Dermis blood vessel endothelial cell (primary cell): ENCODE measurements around the gene SLC35F1. TPM values are rescaled to one million over a fixed set of nuclear protein-coding genes. Genes with fewer than 3 reads are reported as not detected.
"Not testable (repeated sequence)": the region's sequence is repeated elsewhere in the genome, so short reads cannot be mapped to it uniquely, and the experiment has no call there.

Experiments
- DNase-seq: peaks from one replicate; pipeline ENCODE4 v3.0.0; 2010
- total RNA-seq: library from RNA; depleted of rRNA; stranded (reverse); fragments of >200 nt; gene quantifications from 2 replicates; pipeline ENCODE4 v1.2.3, GENCODE V29; 2014

Gene SLC35F1
- not detected in 2 replicates for total RNA-seq

DNA sequence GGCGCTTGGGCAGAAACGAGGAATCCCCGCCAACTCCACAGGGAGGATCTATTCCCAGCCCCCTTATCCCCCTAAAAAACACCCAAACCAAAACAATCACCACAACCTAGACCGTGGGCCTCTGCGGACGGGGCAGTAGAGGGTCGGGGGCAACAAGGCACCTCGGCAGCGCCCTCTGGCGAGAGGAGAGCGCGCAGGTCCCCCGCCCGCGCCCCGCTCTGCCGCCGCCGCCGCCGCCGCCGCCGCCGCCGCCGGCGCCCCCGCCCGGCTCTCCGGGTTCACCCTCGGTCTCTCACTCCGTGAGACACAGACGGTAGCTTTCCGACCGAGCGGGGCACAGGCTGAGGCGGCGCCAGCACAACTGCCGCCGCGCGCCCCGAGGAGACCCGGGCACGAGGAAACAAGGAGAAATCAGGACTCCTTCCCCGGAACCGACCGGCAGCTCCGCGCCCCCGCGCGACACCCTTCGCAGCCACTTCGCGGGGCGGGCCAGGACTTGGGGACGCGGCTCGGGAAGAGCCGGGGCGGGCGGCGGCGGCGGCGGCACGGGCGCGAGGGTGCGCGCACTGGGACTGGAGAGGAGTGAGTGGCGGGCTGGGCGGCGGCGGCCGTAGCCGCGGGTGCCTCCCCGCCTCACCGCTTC lies at the start of gene SLC35F1:
Gene SLC35F1, plus strand, starts transcription at position 307 of the 643 bp plus-strand sequence.
- peak; percentile 50 for DNase-seq

DNA sequence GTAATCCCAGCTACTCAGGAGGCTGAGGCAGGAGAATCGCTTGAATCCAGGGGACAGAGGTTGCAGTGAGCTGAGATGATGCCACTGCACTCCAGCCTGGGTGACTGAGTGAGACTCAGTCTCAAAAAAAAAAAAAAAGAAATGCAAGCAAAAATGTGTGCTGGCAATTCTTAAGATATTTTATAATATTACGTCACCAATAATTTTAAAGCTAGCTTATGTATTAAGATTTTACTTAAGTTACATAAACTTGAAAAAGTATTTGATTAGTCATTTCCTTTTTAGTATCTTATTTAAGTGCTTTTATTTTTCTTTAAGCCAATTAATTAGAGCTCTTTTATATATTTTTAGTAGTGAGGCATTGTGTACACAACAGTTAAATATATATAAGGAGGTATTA lies 48.5 kb upstream of the SLC35F1 start:
- not testable (repeated sequence) for DNase-seq

DNA sequence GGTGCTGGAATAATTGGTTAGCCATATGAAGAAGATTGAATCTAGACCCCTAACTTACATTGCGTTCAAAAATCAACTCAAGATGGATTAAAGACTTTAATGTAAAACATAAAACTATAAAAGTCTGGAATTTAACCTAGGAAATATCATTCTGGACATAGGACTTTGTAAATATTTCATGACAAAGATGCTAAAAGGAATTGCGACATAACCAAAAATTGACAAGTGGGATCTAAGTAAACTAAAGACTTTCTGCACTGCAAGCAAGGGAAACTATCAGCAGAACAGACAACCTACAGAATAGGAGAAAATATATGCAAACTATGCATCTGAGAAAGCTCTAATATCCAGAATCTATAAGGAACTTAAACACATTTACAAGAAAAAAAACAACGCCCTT lies 45.5 kb upstream of the SLC35F1 start:
- DNase-seq: no peak

DNA sequence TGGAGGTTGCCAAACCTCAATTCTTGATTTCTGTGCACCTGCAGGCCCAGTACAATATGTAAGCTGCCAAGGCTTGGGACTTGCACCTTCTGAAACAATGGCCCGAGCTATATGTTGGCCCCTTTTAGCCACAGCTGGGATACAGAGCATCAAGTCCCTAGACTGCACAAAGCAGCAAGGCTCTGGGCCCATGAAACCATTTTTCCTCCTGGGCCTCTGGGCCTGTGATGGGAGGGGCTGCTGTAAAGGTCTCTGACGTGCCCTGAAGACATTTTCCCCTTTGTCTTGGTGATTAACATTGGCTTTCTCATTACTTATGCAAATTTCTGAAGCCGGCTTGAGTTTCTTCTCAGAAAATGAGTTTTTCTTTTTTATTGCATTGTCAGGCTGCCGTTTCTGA lies 40.5 kb upstream of the SLC35F1 start:
- no peak for DNase-seq

DNA sequence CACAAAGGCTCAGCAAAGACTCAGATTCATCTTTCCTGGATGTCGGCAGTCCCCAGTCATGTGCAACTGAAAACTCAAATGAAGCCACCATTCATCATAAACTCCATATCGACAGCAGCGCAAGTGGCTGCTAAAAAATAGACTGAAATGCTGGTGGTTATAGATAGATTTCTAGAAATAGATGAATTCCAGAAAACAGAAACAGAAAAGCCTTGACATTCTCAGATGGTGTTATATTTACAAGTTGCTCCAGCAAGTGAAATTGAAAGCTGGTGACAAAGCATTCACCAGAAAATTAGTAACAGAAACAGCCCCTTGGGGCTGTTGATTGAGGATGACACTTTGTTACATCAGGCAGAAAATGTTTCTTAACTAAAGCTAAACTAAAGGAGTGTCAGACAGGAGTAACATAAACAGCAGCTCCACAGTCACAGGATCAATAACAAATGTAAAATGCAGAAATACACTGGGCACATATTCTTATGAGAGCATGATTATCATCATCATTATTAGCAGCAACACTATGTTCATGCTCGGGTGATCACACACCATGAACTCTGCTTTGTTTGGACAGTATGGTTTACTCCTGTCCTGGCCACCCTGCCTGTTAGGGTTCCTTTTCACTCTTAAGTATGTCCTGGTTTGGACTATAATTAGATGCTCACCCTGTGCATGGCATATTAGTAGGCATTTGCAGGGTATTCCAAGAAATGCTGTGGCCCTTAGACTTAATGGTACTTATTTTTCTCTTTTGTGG lies 36.4 kb upstream of the SLC35F1 start:
- DNase-seq: no peak

DNA sequence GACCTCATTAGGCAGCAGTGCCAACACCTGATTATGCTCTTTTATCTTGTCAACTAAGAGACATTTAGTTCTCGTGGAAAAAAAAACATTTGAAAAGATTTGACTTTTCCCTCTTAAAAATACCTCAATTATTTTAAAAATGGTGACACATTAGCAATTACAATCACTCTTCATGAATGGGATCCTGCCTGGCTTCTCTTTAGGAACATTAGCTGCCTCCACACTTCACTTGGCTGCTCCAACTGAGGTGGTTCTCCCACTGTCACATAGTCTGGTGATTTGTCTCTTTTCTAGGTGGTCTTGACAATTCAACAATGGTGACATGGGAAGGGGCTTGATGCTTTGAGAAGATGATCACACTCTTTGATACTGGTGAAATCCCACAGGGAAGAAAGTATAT lies 26.2 kb upstream of the SLC35F1 start:
- no peak for DNase-seq

DNA sequence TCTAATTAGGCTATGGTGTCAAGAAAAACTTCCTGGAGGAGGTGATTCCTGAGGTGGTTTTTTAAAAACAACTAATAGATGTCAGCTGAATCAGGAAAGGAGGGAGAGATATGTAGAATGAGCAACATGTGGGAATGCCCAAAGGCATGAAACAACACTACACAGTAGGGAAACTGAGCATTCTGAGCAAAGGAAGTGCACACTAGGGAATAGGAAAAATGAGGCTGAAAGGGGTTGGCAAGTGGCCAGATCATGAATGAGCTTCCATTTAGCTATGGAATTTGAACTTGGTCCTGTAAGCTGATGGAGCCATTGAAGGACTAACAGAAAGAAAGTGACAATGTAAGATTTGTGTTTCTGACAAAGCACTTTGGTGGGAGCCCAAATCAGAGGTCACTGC lies 16.9 kb upstream of the SLC35F1 start:
- no peak for DNase-seq

DNA sequence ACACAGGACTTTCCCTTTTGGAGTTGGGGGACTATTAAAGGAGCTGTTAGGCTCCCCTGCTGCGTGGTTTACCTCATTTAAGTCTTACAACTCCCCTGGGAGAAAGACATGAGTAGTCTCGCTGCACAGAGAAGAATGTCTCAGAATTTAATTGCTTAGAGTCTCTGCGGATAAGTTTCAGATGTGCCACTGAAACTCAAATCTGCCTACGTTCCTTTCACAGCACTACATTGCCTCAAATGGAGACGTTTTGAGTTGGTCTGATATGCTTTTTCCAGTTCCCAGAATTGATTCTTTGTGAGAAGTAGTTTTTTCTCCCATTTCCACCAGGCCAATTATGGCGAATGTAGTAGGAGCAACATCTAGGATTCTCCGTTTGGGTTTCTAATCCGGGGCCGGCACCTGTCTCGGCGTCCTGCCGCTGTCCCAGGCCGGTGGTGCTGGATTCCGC lies 532 bp upstream of the SLC35F1 start:
- no peak for DNase-seq

DNA sequence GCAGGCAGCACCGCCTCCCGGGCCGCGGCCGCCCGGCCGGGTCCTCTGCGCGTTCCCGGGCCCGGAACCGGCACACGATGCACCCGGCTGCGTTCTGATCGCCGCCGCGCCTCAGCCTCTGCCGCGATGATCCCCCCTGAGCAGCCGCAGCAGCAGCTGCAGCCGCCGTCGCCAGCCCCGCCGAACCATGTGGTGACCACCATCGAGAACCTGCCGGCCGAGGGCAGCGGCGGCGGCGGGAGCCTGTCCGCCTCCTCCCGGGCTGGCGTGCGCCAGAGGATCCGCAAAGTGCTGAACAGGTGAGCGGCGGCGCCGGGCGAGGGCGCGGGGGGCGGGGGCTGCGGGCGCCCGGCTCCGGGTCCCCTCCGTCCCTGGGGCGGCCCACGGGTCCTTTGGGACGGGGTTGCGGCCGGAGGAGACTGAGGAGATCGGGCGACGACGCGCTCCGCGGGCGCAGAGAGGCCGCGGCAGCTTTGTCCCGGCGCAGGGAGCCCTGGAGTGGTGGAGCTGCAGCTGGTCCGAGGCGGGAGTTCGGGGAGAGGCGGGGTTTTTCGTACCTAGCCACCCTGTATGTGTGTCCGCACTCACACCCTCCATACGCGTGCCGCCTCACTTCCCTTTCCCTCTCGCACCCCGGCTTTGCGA lies 659 bp downstream of the SLC35F1 start:
- peak; percentile 9 for DNase-seq

DNA sequence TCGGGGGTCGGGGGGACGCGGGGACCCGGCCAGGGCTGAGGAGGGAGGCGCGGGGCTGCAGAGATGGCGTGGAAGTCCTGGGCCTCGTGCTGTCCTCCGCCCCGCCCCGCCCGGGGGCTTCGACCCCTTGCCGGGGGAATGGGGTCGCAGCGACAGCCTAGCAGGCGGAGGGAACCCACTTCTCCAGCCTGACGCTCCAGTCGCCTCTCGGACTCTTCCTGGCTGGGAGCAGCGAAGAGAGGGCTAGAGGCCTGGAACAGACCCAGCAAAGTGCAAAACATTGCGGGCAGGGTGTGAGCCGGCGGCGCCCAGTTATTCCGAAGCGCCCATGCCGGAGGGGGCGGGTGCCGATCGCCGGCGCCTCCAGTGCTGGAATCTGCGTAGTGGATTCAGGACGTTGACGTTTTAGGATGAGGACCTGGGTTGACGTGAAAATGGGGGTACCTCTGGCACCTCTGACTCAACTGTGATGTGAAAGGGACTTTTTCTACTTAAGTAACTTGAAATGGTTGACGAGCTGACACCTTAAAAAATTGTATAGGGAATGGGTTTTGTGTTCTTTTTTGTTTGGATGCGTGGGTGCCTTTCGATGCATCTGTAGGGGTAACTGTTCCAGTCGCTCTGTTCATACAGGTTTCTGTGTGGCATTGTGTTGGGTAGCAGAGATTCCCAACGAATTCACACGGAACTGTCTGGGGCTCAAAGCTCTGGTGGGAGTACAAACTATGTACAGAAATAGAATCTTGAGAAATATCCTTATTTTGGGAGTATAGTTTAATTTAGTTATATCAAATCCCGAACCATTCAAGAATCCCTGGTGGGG lies 1.4 kb downstream of the SLC35F1 start:
- DNase-seq: no peak

DNA sequence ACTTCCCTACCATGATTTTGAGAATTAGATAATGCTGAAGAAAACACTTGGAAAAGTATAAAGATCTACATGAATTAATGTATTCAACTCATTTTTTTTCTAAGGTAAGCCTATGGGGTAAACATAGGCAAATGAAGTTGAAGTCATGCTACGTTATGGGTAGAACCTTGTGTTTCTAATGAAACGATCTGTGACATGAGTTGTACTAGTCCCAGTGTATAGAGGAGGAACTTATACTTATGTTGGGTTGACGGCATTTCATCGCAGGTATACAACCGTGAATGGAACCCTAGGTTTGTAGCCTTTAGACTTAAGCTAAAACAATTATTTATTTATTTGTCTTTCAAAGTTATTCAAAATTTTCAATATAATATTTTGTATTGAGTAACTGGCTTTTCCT lies 2.6 kb downstream of the SLC35F1 start:
- no peak for DNase-seq

DNA sequence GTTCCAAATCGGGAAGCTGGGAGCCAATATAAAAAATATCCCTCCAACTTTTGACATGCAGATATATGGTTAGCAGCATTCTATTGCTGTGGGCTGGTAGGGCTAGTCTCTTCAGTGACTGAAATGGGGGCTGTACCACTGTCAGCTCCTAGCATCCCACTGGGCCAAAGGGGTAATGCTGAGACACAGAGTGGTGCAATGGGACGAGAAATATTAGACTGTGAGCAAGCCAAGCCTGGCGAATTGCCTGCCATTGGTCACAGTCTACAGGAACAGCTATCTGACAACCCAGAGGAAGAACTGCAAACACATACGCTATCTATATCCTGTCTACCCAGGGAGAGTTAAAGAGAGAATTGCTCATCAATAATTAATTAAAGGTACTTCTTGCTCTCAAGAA lies 3.5 kb downstream of the SLC35F1 start:
- no peak for DNase-seq

DNA sequence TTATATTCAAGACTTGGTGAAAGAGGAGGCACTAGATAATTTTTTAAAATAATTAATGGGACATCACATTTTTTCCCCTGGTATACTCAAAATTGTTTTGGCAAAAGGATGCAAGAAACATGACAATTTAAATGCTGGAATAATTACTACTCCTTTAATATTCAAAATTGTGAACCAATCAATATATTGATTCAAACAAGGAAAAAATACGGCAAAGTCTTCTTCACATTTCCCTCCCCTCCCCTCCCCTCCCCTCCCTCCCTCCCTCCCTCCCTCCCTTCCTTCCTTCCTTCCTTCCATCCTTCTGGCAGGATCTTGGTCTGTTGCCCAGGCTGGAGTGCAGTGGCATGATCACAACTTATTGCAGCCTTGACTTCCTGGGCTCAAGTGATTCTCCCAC lies 4.1 kb downstream of the SLC35F1 start:
- DNase-seq: no peak

DNA sequence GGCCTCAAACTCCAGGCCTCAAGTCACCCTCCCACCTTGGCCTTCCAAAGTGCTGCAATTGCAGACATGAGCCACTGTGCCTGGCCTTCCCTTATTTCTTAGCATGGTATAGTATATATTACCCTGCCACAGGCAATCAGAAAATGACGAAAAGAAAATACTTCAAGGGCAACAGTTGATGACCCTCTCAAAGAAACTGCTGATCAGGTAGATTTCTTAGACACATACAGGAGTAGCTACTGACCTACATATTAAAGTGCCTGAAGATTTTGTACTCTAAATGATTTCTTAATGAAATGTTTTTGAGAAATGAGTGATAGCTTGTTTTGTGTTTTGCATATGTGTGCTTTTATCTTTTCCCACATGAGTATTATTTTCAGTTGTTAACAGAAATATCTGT lies 4.6 kb downstream of the SLC35F1 start:
- DNase-seq: no peak

DNA sequence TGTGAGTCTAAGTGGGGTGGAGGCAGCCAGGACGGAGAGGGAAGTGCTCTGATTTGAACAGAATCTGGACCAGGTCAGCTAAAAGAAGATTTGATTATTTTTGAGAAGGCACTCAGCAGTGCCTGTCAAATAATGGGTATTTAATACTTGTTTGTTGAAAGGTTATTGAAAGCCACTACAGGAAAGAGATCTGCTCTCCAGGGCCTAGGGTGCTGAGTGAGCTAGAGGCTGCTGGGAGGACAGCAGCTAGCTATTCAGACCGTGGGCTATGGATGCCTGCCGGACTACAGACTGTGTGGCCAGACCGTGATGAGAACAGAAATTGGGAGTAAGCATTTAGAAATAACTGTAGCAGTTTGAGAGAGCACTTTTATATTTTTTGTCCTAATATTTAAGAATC lies 8.8 kb downstream of the SLC35F1 start:
- DNase-seq: no peak

DNA sequence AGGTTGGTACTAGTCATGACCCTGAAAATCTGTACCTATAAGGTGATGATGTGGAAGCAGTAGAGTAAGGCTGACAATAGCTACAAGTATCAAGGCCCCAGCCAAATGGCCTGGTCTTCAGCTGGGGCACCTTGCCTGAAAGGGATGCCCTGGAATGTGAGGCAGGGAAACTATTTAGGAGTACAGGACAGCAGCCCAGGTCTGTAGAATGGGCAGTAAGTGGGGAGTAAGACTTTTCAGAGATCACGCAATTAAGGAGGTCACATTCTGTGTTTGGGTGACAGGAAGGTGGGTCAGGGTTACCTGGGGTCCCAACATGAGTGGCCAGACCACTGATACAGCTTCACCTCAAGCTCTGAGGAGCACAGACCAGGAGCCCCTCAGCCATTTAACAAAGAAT lies 9.4 kb downstream of the SLC35F1 start:
- no peak for DNase-seq

DNA sequence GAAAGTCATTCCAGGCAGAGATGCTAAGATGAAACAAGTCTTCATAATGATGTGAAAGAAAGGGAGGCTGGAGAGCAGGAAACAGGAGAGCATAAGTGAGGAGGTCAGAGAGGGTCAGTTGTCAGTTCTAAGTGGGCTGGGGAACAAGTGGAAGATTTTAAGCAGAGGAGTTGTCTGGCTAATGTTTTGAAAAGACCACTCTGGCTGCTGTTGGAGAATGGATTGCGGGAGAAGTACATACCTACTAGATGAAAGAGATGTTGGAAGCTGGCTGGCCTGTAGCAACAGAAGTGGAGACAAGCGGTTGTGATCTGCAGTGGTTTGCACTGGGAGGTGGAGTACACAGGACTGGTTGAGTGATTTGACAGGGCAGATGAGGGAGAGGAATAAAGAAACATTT lies 10.1 kb downstream of the SLC35F1 start:
- no peak for DNase-seq

DNA sequence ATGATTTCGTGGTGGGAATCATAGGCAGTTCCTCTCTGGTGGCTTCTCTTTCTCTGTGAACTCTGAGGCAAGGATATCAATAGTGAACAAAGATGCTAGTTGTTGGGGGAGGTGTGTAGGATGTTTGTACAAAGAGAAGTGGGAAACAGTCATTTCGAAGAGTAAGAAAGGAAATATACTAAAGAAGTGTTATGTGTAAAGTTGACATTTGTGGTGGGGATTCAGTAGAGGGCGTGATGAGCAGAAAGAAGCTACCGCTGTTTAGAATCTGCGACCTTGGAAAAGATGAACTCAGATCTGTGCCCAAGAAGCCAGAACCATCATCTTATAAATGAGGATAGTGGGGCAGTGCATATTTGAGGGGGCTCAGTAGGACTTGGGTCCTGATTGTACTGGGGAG lies 11.4 kb downstream of the SLC35F1 start:
- no peak for DNase-seq

DNA sequence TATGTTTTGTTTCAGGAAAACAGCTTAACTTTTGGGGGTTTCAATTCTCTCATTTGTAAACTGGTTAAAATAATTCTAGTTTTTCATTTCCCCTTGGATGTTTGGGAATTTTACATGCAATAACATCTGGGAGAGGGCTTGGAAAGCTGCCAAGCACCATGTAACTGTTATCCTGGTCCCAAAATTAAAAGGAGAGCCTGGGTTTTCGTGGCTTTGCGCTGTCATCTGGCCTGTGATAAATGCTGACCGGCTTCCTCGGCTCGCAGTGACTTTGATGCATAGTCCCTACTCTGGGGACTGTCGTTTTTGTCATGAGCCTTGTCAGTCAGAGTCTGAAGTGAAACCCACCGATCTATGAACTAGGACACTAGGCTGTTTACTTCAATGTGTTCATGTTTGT lies 12.2 kb downstream of the SLC35F1 start:
- no peak for DNase-seq

DNA sequence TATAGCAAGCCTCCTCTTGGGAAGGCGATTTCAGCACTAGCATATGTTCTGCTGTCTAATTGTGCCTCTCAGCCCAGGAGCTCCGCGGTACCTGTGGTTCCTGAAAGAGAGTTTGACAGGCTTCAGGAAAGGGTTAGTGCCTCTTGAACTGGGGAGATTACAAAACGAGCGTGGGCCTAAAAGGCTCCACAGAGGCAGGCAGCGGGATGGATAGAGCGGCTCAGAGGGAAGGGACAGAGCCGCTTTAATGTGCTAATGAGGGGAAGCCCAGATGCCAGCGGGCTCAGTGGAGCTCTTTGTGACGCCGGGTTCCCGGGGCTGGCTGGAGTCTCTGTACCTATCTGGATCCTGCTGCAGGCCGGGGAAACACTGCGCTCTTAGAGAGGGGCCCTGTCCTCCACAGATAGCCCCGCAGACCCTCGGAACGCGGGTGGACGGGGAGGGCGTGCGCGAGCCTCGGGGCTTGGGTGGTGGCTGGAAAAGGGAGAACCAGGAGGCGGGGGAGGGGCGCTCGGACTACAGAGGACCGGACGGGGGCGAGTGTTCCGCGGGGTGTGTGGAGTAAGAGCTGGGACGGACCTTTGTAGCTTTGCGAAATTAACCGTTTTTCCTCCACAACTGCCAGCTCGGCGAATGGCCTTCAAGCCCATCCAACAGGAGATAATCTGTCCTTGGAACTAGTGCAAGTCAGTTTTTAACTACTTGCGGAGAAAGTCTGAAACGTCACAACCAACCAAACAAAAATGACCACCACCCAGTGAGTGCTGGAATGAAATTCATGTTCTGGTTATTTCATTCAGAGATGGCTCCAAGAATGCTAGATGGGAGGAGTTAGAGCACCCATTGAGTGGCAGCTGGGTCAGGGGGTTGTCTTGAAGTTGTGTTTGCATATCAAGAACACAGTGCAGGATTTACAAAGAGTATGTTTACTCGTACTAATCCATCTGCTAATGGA lies 13.0 kb downstream of the SLC35F1 start:
- DNase-seq: no peak

DNA sequence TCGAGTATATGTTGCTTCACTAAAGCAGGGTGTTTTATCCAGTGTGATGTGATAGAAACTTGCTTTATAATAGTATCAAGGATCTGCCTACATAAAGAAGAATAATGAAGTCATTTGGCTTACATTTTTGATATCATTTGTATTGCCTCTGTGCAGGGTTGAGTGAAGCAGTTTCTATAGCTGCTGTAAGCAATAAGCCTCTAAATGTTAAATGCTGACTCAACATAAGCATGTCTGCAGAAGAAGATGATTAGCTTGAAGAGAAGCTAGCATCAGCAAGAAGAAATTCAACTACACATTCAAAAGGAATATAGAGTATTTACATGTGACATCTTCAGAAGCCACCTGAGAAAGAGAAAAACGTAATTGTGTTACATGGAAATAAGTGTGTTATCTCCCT lies 17.6 kb downstream of the SLC35F1 start:
- DNase-seq: no peak

DNA sequence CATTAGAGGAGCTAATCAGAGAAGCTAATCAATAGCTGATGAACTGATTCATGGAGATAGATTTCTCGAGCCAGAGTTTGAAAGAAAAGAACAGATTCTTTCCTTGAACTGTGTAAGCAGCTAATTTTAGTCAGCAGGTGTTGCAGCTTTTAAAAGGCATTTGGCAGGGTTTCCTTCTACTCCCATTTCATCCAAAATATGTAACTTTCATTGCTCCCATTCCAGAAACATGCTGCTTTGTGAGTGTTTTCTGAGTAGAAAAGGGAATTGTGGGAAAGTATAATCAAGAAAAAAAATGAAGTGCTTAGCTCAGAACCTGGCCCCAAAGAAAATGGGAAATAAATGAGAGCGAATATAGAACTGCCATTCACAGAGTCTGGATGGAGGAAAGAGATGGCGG lies 20.8 kb downstream of the SLC35F1 start:
- DNase-seq: no peak
